ENCODE results near the gene IFI27L2.

IFI27L2 gene

DNA sequence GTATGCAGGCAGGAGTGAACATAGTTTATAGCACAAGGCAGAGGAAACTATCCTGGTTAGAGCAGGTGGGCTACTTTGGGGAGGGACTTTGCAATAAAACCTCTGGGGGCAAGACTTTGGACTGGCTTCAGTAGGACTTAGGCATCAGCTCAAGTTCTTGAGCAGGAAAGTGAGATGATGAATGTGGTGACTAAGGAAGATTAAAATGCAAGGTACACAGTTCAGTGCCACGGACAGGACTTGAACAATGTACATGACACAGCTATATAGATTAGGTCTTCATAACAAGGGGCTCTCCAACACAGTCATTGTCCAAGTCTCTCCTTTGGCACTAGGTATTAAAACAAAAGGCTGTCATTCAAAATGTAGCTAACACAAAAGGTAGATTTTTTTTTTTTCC, 23.3 kb upstream of the IFI27L2 start:
- DNase-seq (ENCODE audit: low read depth in 2 of 2): no peak

DNA sequence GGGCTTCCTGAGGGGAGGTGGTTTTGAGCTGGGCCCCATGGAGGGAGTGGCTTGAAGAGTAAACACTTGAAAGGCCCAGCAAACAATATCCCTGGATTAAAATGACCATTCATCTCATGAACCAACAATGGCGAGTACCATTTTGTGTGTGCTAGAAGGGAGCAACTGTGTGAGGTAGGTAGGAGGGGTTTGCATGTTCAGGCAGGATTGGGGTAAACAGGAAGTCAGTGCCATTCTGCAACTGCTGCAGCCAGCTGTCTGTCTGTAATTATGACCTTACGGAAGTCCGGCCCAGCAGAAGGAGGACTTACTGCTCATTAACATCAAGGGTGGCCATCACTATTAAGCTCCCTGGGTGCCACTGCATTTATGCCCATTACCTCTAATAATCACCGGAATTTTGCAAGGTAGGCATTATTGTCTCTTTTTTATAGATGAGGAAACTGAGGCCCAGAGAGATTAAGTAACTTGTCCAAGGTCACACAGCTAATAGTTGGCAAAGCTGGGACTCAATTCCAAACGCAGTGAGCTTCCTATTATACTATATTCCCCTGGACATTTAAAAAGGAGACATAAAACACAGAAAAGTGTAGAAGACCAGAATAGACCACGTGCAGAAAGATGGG, 16.6 kb upstream of the IFI27L2 start:
- no peak for DNase-seq (ENCODE audit: low read depth in 2 of 2)

DNA sequence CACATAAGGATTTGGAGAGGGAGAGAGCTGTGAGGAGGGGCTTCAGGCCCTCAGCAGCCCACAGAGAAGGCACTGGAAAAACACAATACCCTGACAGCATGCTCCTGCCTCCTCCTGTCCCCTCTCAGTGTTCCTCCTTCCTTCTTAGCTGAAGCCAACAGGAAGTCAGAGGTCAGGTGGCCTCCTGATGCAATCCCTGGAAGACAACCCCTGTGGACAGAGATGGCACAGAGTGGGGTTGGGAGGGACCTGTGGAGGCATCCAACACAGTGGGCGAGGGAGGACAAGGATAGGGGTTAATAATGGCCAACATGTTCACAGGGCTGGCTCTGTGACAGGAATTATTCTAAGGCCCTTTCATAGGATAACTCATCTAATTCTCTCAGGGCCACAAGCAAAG, 15.4 kb upstream of the IFI27L2 start:
- DNase-seq (ENCODE audit: low read depth in 2 of 2): no peak

DNA sequence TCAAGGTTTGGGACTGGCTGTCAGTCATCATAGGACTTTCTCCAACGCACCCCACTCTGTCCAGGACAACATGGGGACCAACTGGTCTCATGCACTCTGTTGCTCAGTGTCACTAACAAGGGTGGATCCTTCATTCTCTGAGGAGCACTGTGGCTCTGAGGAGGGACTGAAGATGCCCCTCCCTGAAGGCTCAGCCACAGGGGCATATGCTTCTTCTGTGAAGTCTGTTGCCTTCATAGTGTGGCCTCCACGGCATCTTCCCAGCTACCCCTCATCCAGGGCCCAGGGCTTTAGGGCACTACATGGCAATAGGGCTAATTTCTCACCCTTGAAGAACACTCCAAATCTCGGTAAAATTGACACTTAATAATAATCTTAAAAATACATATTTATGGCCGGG, 14.3 kb upstream of the IFI27L2 start:
- DNase-seq (ENCODE audit: low read depth in 2 of 2): no peak

DNA sequence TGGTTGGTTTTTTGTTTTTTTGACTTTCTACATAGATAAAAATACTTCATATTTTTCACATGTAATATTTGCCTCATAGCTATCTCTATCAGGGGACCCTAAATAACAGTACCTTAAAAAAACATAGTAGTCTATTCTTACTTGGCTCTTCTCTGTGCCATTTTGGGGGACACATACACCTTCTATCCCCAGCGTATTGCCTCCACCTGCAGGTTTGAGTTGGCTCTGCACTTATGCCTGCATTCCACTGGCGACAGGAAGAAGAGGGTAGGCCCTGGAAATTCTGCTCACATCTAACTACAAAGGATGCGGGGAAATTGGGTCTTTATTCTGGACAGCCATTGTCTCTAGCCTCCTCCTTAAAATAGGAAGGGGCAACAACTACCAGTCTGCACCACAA, 13.8 kb upstream of the IFI27L2 start:
- no peak for DNase-seq (ENCODE audit: low read depth in 2 of 2)

DNA sequence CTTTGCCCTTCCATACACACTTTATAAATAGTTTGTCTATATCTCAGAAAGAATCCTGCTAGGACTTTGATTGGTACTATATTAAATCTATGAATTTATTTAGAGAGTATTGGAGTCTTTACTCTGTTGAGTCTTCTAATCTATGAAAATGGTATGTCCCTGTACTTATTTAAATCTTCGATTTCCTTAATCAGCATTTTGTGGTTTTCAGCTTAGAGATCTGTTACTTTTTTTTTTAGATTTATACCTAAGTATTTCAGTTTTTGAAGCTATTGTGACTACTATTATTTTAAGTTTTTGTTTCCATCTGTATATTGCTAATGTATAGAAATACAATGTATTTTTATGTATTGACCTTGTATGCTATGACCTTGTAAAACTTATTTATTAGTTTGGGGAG, 13.4 kb upstream of the IFI27L2 start:
- DNase-seq (ENCODE audit: low read depth in 2 of 2): no peak

DNA sequence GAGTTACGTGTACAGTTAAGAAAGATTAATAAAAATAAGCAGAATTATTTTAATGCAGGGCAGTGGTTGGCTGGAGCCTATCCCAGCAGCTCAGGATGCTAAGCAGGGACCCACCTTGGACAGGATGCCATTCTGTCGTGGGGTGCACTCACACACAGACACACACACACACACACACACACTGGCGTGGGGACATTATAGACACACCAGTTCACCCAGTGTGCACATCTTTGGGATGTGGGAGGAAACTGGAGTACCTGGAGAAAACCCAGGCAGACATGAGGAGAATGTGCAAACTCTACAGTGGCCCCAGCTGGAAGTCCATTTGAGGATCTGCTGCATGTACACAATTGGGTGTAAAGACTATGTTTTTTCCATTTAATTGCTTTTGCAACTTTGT, 12.8 kb upstream of the IFI27L2 start:
- no peak for DNase-seq (ENCODE audit: low read depth in 2 of 2)

DNA sequence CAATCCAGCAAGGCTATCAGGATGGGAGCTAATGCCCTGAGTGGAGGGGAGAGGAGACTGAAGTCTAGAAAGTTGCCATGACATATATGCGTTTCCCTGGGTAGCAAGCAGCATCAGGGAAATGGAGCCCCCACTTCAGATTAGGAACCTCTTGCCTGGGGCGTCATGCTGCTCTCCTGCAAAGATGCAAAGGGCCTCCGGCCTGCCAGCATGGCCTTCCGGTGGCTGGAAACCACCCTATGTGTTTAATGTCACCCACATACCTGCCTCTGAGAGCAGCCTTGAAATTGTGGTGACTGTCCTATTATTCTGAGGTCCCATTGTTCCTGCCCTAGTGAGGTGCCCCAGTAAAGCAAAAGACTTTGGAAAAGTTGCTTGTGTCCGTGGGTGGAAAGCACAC, 10.0 kb upstream of the IFI27L2 start:
- no peak for DNase-seq (ENCODE audit: low read depth in 2 of 2)

DNA sequence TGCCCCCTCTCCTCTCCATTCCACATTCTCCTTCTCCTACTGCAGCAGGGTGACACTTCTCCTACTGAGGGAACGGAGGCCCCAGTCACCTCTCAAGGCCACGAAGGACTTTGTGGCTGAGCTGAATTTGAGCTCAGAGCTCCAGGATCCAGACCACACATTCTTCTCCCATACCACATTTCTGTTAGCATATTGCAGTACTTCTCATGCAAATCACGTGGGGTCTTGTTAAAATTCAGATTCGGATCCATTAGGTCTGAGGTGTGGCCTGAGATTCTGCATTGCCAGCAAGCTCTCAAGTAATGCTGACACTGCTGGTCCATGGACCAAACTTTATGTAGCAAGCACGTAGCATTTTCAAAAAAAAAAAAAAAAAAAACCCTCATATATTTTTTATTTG, 9.6 kb upstream of the IFI27L2 start:
- no peak for DNase-seq (ENCODE audit: low read depth in 2 of 2)

DNA sequence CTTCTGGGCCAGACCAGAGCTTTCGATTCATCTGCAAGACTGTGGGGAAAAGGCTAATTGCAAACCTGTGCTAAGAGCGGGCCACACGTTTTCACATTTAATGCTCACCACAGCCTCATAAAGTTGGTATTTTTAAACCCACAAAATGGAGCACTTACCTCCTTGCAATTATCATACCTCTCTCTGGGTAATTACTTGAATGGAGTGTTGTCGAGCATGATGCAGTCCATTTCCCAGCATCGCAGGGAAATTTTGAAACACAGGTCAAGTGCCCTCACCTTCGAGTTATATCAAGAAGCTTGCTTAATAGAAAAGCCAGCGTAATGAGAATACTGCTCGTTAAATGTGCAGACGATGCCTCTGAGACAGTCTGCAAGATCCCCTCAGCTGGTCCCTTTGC, 8.8 kb upstream of the IFI27L2 start:
- no peak for DNase-seq (ENCODE audit: low read depth in 2 of 2)

DNA sequence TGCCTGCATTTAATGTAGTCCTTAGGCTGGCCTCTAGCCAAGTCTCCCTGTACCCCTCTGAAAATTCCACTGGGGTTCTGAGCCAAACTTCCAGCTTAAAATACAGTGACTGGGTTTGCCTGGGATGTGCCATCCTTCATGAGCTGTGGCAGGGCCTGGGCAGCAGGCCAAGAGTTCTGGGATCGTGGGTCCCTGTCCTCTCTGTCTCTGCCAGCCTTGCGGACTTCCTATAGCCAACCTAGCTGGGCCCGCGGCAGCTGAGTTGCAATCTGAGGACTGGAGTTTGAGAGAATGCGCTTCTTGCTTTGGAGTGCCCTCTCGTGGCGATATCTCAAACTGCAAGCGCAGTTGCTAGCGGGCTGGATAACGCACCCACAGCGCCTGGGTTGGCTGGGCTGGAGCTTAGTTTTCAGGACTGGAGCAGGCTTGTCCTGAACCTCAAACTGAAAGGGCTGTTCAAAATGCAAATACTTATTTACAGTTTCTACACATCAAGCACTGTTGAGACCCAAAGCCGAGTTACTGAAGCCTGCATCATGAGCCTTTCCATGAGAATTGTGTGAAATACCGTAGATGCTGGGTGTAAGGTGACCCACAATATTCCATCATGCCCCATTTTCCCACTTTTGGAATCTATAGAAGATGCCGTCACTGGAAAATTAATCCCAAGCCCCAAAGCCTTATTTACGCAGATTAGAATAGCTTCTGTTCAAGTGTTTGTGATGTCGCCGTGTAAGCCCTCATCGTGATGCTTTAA, 7.3 kb upstream of the IFI27L2 start:
- DNase-seq (ENCODE audit: low read depth in 2 of 2): peak; percentile 70 to 88

DNA sequence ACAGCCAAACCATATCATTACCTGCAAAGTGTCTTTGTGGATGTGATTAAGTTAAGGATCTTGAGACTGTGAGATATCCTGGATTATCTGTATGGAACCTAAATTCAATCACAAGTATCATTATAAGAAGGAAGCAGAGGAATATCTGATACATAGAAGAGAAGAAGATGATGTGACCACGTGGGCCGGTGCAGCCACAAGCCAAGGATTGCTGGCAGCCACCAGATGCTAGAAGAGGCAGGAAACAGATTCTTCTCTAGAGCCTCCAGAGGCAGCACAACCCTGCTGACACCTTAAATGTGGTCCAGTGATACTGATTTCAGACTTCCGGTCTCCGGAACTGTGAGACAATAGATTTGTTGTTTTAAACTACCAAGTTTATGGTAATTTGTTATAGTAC, 6.1 kb upstream of the IFI27L2 start:
- no peak for DNase-seq (ENCODE audit: low read depth in 2 of 2)

DNA sequence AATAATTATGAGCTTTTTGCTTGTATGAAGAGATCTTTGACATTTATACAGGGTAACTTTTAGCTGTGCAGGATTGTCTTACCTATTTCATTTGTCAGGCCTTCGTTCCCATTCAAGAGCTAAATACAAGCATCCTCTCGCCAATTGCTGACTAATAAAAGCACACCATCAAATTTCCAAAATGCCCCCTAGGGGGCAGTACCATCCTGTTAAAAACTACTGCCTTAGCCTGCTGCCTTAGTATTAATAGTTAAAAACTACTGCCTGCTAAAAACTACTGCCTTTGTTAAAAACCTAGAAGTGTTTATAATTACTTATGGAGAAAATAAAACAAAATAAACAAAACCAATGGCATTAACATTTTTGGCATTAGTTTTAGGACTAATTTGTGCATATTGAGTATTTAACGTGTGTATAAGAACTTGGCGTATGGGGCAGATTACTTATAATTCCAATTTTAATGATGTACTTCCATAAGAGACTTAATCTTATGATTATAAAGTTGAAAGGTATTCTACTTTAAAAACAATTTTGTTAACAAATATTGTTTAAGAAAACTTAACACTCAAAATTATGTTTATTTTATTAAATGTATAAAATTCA, 3.0 kb upstream of the IFI27L2 start:
- DNase-seq (ENCODE audit: low read depth in 2 of 2): peak; percentile 34 to 60

DNA sequence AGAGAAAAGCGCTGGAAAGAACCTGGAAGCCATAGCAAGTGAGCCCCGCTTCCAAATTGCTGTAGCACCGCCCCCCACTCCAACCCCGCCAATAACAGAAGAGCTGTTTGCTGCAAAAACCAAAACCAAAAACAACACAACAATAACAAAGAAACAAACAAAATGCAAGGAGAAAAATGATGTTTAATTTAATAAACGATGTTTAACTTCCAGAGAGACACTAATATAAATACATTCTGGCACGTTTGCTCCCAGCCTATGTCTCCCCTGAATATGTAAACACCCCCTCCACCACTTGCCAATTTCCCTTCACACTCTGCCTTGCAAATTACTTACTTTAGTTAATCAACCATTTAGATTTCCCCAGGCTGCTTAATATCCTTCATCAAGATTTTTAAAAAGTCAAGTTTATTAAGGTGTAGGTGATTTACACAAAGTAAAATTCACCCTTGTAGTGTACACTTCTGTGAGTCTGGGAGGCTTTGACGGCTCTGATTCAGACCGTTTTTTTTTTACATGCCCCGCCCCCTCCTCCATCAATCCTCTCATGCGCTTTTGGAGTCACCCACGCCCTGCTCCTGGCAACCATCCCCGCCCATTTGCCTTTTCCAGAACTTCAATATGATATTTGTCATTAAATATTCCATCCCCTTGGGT, 482 bp upstream of the IFI27L2 start:
- peak in 1 of 2 donors; percentile 14 for DNase-seq (ENCODE audit: low read depth in 2 of 2)

DNA sequence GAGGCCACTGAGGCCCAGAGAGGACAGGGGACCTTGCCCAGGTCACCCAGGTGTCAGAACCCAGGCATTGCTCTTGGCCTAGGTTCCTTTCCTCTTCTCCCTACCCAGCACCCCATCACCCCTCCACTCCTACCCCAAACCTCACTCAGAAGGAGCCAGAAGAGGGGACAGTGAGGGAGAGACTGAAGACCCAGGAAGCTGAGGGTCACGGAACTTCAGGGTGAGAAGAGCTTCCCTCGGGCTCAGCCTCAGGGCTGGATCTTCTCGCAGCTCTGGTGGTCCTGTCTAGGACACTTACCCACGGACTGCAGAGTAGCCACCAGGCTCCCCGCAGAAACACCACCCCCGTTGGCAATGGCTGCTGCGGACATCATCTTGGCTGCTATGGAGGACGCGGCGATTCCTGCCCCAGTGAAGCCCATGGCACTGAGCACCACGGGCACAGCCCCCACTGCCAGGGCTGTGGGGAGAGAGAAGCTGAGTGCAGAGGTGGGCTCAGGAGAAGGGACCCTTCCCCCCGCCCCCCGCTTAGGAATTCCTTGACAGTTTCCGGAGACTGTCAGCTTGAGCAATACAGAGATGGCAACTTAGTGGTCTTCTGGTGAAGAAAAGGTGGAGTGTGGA, 1.1 kb downstream of the IFI27L2 start:
- no peak for DNase-seq (ENCODE audit: low read depth in 2 of 2)

DNA sequence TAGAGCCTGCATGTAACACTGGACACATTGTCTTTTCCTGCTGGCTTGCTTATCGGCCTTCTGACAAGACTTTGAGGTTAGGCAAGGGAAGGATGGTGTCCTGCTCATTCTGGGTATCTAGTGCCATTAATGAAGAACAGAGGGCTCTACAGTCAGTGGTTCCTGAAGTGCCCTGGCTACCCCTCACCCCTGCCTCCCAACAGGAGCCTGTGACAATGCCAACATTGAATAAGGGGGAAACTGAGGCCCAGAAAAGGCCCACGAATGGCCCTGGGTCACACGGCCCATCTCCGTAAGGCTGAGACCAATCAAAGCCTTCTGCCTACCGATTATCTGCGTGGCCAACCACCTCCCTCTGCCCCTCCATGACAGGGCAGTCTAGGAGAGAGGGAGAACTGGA, 2.1 kb downstream of the IFI27L2 start:
- DNase-seq (ENCODE audit: low read depth in 2 of 2): no peak

DNA sequence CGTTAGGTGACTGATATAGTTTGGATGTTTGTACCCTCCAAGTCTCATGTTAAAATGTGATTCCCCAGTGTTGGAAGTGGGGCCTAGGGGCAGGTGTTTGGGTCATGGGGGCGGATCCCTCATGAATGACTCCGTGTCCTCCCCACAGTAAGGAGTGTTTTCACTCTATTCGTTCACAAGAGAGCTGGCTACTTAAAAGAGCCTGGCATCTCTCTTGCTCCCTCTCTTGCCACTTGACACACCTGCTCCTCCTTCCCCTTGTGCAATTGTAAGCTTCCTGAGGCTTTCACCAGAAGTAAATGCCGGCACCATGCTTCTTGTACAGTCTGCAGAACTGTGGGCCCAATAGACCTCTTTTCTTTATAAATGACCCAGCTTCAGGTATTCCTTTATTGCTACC, 2.6 kb downstream of the IFI27L2 start:
- DNase-seq (ENCODE audit: low read depth in 2 of 2): no peak

DNA sequence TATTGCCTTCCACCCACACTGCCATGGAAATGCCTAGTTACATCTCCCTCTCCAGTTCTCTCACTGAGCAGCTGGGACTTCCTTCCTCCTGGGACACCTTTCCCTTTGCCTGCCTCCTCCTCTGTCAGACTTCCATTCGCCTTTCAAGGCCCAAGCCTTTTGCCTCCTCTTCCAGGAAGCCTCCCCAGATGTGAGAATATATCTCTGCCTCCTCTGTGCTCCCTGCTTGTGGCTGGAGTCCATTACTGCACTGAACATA, 3.1 kb downstream of the IFI27L2 start:
- no peak for DNase-seq (ENCODE audit: low read depth in 2 of 2)

DNA sequence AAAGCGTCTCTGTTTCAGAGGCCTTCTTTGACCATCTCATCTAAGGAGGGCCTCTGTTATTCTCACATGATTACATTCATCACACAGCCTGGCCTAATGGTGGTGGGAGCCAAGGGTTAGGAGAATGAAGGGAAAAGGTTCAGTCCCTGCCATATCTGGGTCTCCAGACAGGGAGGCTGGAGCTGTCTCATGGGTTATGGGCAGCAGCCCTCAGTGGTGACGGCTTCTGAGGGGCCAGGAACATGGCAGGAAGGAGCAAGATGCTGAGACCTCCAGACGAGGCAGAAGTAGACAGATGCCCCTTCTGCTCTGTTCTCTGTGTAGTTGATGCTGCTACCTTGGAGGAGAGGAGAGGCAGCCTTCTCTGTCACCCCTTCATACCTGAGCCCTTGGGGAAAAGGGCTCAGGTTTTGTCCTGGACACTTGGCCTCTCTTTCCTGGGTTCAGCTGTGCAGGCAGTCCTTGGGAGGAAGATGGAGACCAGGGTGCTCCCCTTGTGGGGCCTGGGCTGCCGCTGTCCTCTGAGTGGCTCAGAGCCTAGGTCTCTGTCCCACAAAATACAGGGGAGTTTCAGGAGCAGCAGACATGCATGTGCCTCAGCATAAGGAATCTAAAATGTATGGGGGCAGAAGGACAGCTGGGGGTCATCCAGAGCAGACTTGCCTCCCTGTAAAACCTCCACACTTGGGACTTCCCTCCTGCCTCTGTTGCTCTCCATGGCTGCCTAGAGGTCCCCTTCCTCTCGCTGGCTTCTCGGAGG, 3.6 kb downstream of the IFI27L2 start:
- DNase-seq (ENCODE audit: low read depth in 2 of 2): no peak

DNA sequence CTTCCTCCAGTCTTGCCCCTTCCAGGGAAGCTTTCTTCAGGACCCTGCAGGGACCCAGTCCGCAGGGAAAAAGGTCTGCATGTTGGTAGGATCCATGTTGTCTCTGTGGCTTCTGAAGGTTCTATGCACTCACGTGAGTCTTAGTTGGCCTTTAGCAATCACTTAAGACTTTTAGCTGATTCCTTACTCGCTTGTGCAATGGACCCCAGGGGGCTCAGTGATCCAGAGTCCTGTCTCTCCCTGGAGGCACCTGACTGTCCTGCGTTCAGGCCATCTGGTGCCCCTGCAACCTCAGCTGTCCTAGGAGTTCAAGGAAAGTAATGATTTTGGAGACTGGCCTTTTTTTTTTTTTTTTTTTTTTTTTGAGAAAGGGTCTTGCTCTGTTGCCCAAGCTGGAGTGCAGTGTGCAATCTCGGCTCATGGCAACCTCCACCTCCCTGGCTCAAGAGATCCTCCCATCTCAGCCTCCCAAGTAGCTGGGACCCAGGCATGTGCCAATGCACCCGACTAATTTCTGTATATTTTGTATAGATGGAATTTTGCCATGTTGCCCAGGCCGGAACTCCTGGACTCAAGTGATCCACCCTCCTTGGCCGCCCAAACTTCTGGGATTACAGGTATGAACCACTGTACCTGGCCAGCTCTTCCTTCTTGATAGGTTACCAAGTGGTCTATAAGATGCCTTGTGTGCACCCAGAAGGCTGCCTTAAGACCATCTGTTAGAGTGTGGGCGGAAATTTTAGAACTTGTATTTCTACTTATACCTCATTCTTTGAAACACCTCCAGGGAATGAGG, 4.6 kb downstream of the IFI27L2 start:
- DNase-seq (ENCODE audit: low read depth in 2 of 2): no peak

DNA sequence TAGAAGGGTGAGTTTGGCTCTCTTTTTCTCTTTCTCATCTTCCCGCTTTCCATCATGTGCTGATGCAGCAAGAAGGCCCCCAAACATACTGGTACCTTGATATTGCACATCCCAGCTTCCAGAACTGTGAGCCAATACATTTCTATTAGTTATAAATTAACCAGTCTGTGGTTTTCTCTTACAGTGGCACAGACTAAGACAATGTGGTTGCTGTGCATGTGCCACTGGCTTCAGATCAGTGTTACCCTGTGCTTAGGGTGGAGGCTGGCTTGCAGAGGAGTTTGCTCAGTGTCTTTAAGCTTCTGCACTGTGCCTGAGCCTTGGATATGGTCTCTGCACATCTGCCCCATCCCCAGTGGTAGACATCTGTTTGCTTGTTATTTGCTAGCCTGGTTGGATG, 5.5 kb downstream of the IFI27L2 start:
- DNase-seq (ENCODE audit: low read depth in 2 of 2): no peak

Measured in activated CD4-positive, alpha-beta T cell treated with anti-CD3 and anti-CD28 coated beads for 24 hours (primary cell).